B cell (primary cell): ENCODE results near the gene GPR183.

ENCODE experiments used
- EZH2 ChIP-seq: IDR thresholded peaks from 2 replicates; pipeline ENCODE4 v1.6.1; 2012; ENCODE audit warnings: borderline replicate concordance, low read depth, mild to moderate bottlenecking, moderate library complexity, low read length; ENCODE audit not compliant: insufficient read depth, poor library complexity, severe bottlenecking
- TF ChIP-seq, protein P1 (sequence below): fragments of 200-600 bp; IDR thresholded peaks from one replicate; pipeline ENCODE4 v1.8.0; 2022; ENCODE audit warnings: antibody characterized with exemption, mild to moderate bottlenecking

DNA sequence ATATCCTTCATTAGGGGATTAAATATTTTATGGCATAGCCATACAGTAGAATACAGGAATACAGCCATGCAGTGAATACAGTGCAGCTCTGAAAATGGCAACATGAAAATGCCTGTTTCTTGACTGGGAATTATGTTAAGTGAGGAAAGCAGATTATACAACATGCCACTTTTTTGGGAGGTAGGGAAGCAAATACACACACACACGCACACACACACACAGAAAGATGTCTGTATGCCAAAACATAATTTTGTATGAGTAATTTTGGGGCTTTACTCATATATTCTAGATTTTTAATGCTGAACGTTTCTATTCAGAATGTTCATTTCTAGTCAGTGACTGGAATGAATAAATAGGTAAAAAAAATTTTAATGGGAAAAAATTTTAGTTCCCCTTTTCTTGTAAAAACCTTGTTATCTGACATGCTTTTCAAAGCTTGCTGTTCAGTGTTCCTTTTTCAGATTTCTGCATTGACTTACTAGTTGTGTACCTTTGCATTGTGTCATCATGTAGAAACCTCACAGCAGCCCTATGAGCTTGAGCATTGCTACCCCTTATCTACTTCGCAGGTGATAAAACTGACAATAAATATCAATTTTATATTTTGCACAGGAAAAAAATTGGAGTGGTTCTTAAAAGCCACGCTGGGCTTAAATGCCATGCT lies 7.8 kb downstream of the GPR183 start:
- TF ChIP-seq, protein P1, sequence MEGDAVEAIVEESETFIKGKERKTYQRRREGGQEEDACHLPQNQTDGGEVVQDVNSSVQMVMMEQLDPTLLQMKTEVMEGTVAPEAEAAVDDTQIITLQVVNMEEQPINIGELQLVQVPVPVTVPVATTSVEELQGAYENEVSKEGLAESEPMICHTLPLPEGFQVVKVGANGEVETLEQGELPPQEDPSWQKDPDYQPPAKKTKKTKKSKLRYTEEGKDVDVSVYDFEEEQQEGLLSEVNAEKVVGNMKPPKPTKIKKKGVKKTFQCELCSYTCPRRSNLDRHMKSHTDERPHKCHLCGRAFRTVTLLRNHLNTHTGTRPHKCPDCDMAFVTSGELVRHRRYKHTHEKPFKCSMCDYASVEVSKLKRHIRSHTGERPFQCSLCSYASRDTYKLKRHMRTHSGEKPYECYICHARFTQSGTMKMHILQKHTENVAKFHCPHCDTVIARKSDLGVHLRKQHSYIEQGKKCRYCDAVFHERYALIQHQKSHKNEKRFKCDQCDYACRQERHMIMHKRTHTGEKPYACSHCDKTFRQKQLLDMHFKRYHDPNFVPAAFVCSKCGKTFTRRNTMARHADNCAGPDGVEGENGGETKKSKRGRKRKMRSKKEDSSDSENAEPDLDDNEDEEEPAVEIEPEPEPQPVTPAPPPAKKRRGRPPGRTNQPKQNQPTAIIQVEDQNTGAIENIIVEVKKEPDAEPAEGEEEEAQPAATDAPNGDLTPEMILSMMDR: no peak
- no peak for TF ChIP-seq EZH2
